NCI-H128 (cell line): ENCODE results near the gene BNIP1.

Experiments
- DNase-seq: peaks from one replicate; lab custom pipeline; 2025; ENCODE audit not compliant: unreplicated experiment; lab: John Stamatoyannopoulos, UW

BNIP1 gene

GRCh38 chr5:173165177-173166016, 21.1 kb downstream of the BNIP1 start:
- DNase-seq = no peak

- DNase-seq = no peak
These were observed 27.8 kb downstream of the BNIP1 start for GRCh38 chr5:173172166-173172565.

- DNase-seq = no peak
These were observed 31.2 kb downstream of the BNIP1 start for GRCh38 chr5:173175523-173175922.

- no peak for DNase-seq
These were observed 34.1 kb downstream of the BNIP1 start for GRCh38 chr5:173178369-173178910.

GRCh38 chr5:173180331-173180730, 36.0 kb downstream of the BNIP1 start:
- no peak for DNase-seq

GRCh38 chr5:173187054-173187743, 42.9 kb downstream of the BNIP1 start:
- DNase-seq = no peak

- no peak for DNase-seq
These were observed 43.9 kb downstream of the BNIP1 start for GRCh38 chr5:173188280-173188679.

- DNase-seq = no peak
These were observed 46.7 kb downstream of the BNIP1 start for GRCh38 chr5:173191015-173191414.

- DNase-seq = no peak
These were observed 47.2 kb downstream of the BNIP1 start for GRCh38 chr5:173191561-173191960.

- DNase-seq = no peak
These were observed 48.2 kb downstream of the BNIP1 start for GRCh38 chr5:173192561-173192960.

- DNase-seq = no peak
These were observed 52.0 kb downstream of the BNIP1 start for GRCh38 chr5:173196133-173196952.

GRCh38 chr5:173197375-173197891, 53.1 kb downstream of the BNIP1 start:
- no peak for DNase-seq

GRCh38 chr5:173198049-173198448, 53.7 kb downstream of the BNIP1 start:
- no peak for DNase-seq

- DNase-seq = no peak
These were observed 56.0 kb downstream of the BNIP1 start for GRCh38 chr5:173200356-173200755.

- DNase-seq = no peak
These were observed 57.4 kb downstream of the BNIP1 start for GRCh38 chr5:173201636-173202265.

GRCh38 chr5:173202266-173202875, 58.0 kb downstream of the BNIP1 start:
- DNase-seq = no peak

GRCh38 chr5:173204185-173204979, 60.1 kb downstream of the BNIP1 start:
- no peak for DNase-seq

- no peak for DNase-seq
These were observed 61.6 kb downstream of the BNIP1 start for GRCh38 chr5:173205916-173206315.

- no peak for DNase-seq
These were observed 64.0 kb downstream of the BNIP1 start for GRCh38 chr5:173208296-173208695.
